GM19239 (cell line): ENCODE data around the gene GMDS.

Experiments used
- DNase-seq: peaks from one replicate; pipeline ENCODE4 v3.0.0; 2011; ENCODE audit warnings: low spot score; ENCODE audit not compliant: insufficient read length
- FAIRE-seq: peaks from 2 replicates; lab custom pipeline; 2011; peaks lifted over from hg19 to GRCh38; lab: Jason Lieb, UNC

GMDS gene

GRCh38 chr6:2148748-2149147, 96.7 kb downstream of the GMDS start:
- FAIRE-seq (no peak), DNase-seq (no peak)

GRCh38 chr6:2147766-2148448, 97.5 kb downstream of the GMDS start:
- FAIRE-seq, result no peak
- no peak for DNase-seq

GRCh38 chr6:2147261-2147660, 98.1 kb downstream of the GMDS start:
- FAIRE-seq (no peak), DNase-seq (no peak)

- no peak for FAIRE-seq
- no peak for DNase-seq
Measured at GRCh38 chr6:2144210-2144609, 101.2 kb downstream of the GMDS start.

- no peak for DNase-seq
- peak; percentile 63 for FAIRE-seq
Measured at GRCh38 chr6:2141644-2142290, 103.6 kb downstream of the GMDS start.

GRCh38 chr6:2140438-2141128, 104.8 kb downstream of the GMDS start:
- no peak for DNase-seq
- FAIRE-seq, result no peak

GRCh38 chr6:2135401-2135800, 110.0 kb downstream of the GMDS start:
- FAIRE-seq, result no peak
- no peak for DNase-seq

- no peak for FAIRE-seq
- no peak for DNase-seq
Measured at GRCh38 chr6:2134554-2134953, 110.9 kb downstream of the GMDS start.

GRCh38 chr6:2133716-2134310, 111.6 kb downstream of the GMDS start:
- FAIRE-seq (no peak), DNase-seq (no peak)

- DNase-seq (no peak), FAIRE-seq (no peak)
Measured at GRCh38 chr6:2132916-2133315, 112.5 kb downstream of the GMDS start.

GRCh38 chr6:2132416-2132815, 113.0 kb downstream of the GMDS start:
- FAIRE-seq, result no peak
- DNase-seq, result no peak

- FAIRE-seq (peak; percentile 90), DNase-seq (peak; percentile 15)
Measured at GRCh38 chr6:2129182-2129621, 116.2 kb downstream of the GMDS start.

GRCh38 chr6:2127484-2127911, 117.9 kb downstream of the GMDS start:
- DNase-seq, result no peak
- FAIRE-seq, result peak; percentile 85

GRCh38 chr6:2126351-2126750, 119.1 kb downstream of the GMDS start:
- no peak for DNase-seq
- no peak for FAIRE-seq

GRCh38 chr6:2125158-2125557, 120.2 kb downstream of the GMDS start:
- FAIRE-seq (no peak), DNase-seq (no peak)

- no peak for FAIRE-seq
Measured at GRCh38 chr6:2124260-2124709, 121.1 kb downstream of the GMDS start.

GRCh38 chr6:2120912-2121311, 124.5 kb downstream of the GMDS start:
- FAIRE-seq (no peak), DNase-seq (no peak)

More at GRCh38 chr6:2124260-2124709, 121.1 kb downstream of the GMDS start:
- no peak for DNase-seq

GRCh38 chr6:2119275-2119674, 126.1 kb downstream of the GMDS start:
- FAIRE-seq (no peak), DNase-seq (no peak)

GRCh38 chr6:2118136-2118535, 127.3 kb downstream of the GMDS start:
- FAIRE-seq, result no peak
- no peak for DNase-seq

- no peak for FAIRE-seq
- no peak for DNase-seq
Measured at GRCh38 chr6:2117447-2117846, 128.0 kb downstream of the GMDS start.

GRCh38 chr6:2116496-2116895, 128.9 kb downstream of the GMDS start:
- FAIRE-seq (no peak), DNase-seq (no peak)
